ENCODE data around the gene CNNM4. TPM values are rescaled to one million over a fixed set of nuclear protein-coding genes. Genes with fewer than 3 reads are reported as not detected.

Gene CNNM4
- total and polyA plus RNA-seq, 2 of the 4 experiments (the other 2 are of a cell fraction) = 2.0 to 4.1 TPM

- Histone ChIP-seq H3K4me3 (ENCODE audit: insufficient read depth, low read depth, low read length) (no peak overlapping the region), H3K9me3 (ENCODE audit: control insufficient read depth, insufficient read depth, low read length) (no peaks in the 10 kb centered on the region), H3K36me3 (ENCODE audit: control insufficient read depth, insufficient read depth, low read length) (peaks cover 5% of the 10 kb centered on the region; the same call in 1 of the 2 replicates), H2AK5ac (ENCODE audit: low read depth, low read length) (no peak overlapping the region), H3K27me3 (ENCODE audit: control insufficient read depth, insufficient read depth, low read length) (no peaks in the 10 kb centered on the region), H3K9ac (ENCODE audit: low read depth, low read length) (no peak overlapping the region), H4K20me1 (ENCODE audit: insufficient read depth, low read length) (no peaks in the 10 kb centered on the region; the same call in 1 of the 2 replicates), H3K9me1 (ENCODE audit: insufficient read depth, low read length) (peaks cover 8% of the 10 kb centered on the region; the same call in 1 of the 2 replicates), H3K27ac (ENCODE audit: insufficient read depth, low read length) (no peak overlapping the region), H2BK120ac (ENCODE audit: low read depth, low read length) (no peak overlapping the region), H2AFZ (replicated peaks; ENCODE audit: low read length, poor library complexity) (no peak overlapping the region), H2BK20ac (ENCODE audit: low read depth, low read length) (no peak overlapping the region), H2BK15ac (ENCODE audit: low read depth, low read length) (no peak overlapping the region), H3K4ac (ENCODE audit: low read depth, low read length) (no peak overlapping the region), H3K4me1 (ENCODE audit: control insufficient read depth, insufficient read depth, low read length) (peaks cover 8% of the 10 kb centered on the region; the same call in 1 of the 2 replicates), H2BK5ac (ENCODE audit: low read depth, low read length, poor library complexity, severe bottlenecking) (no peak overlapping the region), H3K79me1 (ENCODE audit: low read depth in 1 of 2, low read length in 2 of 2) (no peaks in the 10 kb centered on the region), H3K14ac (replicated peaks; ENCODE audit: low read depth, low read length) (no peak overlapping the region), H4K5ac (ENCODE audit: low read depth, low read length) (no peak overlapping the region), H4K8ac (ENCODE audit: low read depth in 2 of 2, low read length in 2 of 2) (no peak overlapping the region), H4K91ac (ENCODE audit: insufficient read depth, low read depth, low read length) (no peak overlapping the region), H3K18ac (ENCODE audit: low read depth, low read length) (no peak overlapping the region), H3K56ac (ENCODE audit: extremely low read depth, insufficient read depth, low read length) (no peak overlapping the region), H2AK9ac (replicated peaks; ENCODE audit: low read depth, low read length, poor library complexity) (no peak overlapping the region), H3K23ac (ENCODE audit: low read depth, low read length) (no peak overlapping the region), H3K4me2 (ENCODE audit: low read depth, low read length) (no peak overlapping the region)
- TF ChIP-seq RAD21 (IDR thresholded peaks at IDR 0.05; ENCODE audit: low read length) (no peak), MAZ (IDR thresholded peaks at IDR 0.05; ENCODE audit: borderline replicate concordance, low read depth, low read length) (no peak), USF2 (IDR thresholded peaks at IDR 0.05; ENCODE audit: low read depth, low read length) (no peak), CHD1 (IDR thresholded peaks at IDR 0.05; ENCODE audit: low read depth, low read length) (no peak), MXI1 (IDR thresholded peaks at IDR 0.05; ENCODE audit: borderline replicate concordance, low read depth, low read length) (no peak), FOS (IDR thresholded peaks at IDR 0.05; ENCODE audit: low read depth, low read length) (no peak)
- in situ Hi-C loops (cut with MboI; ENCODE audit: low sequenced_read_pairs) = no loop called here
- dilution Hi-C loops (cut with HindIII; ENCODE audit: low sequenced_read_pairs, unreplicated experiment) = no loop called here
- WGBS, 2 experiments (ENCODE audit: extremely low coverage in 2 of 2, insufficient read length in 1 of 2) = no CpG with 5 or more reads among the region's 9 CpGs
- ChIA-PET CTCF (no interaction called here), POLR2A (ENCODE audit: unreplicated experiment) (no interaction called here)
- intact Hi-C loops (cut with micrococcal nuclease) = no loop called here
- no peak for DNase-seq
- ATAC-seq (ENCODE audit: low read depth) = no peak
- no TSS peak for BruUV-seq (replicated peaks)
Measured at GRCh38 chr2:96837575-96837974, 76.9 kb downstream of the CNNM4 start.
